Activated CD8-positive, alpha-beta memory T cell treated with anti-CD3 and anti-CD28 coated beads for 36 hours (primary cell): ENCODE measurements around the gene EFNA4. TPM values are rescaled to one million over a fixed set of nuclear protein-coding genes. Genes with fewer than 3 reads are reported as not detected.
"Not testable (repeated sequence)": the region's sequence is repeated elsewhere in the genome, so short reads cannot be mapped to it uniquely, and the experiment has no call there.

ENCODE experiments used
- CTCF ChIA-PET: fragments of 350-600 bp; sonication (Branson Sonifier 250); formaldehyde crosslinking; loops from one replicate; lab custom pipeline; 2021; ENCODE audit warnings: antibody characterized with exemption; lab: Charles Lee
- POLR2A ChIA-PET: fragments of 350-600 bp; sonication (Branson Sonifier 250); formaldehyde crosslinking; loops from one replicate; lab custom pipeline; 2021; ENCODE audit warnings: antibody characterized with exemption; lab: Charles Lee
- total RNA-seq, 2 experiments: library from RNA; stranded (reverse); gene quantifications; one replicate each; pipeline ENCODE4 v1.2.3, GENCODE V29; 2021

Gene EFNA4
- total RNA-seq, 2 experiments from 2014 or later: 3.4 to 4.6 TPM

DNA sequence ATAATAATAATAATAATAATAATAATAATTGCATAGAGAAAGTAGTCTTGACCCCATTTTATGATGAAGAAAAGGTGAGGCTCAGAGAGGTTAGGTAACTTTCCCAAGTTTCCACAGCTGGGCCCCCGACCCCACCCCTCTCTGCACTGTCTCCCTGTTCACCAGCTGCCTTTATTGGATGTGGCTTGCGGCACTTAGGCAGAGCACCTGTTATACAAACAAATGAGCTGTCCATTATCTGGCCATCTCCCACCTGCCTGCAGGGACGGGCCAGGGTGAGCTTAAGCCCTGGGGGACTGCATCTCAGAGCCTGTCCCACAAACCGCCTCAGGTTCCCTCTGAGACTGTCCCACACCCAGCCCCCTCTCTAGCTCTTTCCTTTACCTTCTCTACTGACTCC, 54.1 kb downstream of the EFNA4 start:
- ChIA-PET CTCF (no interaction called here), POLR2A (no interaction called here)

DNA sequence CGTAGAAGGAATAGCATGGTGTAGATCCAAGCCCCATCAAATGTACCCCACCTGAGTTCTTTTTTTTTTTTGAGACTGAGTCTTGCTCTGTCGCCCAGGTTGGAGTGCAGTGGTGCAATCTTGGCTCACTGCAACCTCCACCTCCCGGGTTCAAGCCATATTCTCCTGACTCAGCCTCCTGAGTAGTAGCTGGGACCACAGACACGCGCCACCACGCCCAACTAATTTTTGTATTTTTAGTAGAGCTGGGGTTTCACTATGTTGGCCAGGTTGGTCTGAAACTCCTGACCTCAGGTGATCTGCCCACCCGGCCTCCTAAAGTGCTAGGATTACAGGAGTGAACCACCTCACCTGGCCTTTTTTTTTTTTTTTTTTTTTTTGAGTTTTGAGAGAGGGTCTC, 54.5 kb downstream of the EFNA4 start:
- CTCF ChIA-PET, POLR2A ChIA-PET: not testable (repeated sequence)

Other genes starting within 250 kb of the EFNA4 start
- under 1 TPM; 0.10 to 0.30 TPM for gene KCNN3, start 193.5 kb upstream of the EFNA4 start, total RNA-seq
- 10 to 100 TPM; 42.6 to 44.1 TPM for gene PMVK, start 127.0 kb upstream of the EFNA4 start, total RNA-seq
- gene PBXIP1, start 107.6 kb upstream of the EFNA4 start, total RNA-seq: 10 to 100 TPM; 11.2 to 11.7 TPM
- 10 to 100 TPM; 28.7 to 30.1 TPM for gene PYGO2, start 102.0 kb upstream of the EFNA4 start, total RNA-seq
- gene SHC1, start 93.0 kb upstream of the EFNA4 start, total RNA-seq: 10 to 100 TPM; 31.2 to 36.3 TPM
- gene CKS1B, start 89.1 kb upstream of the EFNA4 start, total RNA-seq: 100 to 1,000 TPM; 136 to 137 TPM
- 10 to 100 TPM; 62.8 to 63.2 TPM for gene FLAD1, start 80.4 kb upstream of the EFNA4 start, total RNA-seq
- gene LENEP, start 70.2 kb upstream of the EFNA4 start, total RNA-seq: under 1 TPM in 1 of 2 experiments, not detected in 1; 0.61 TPM
- 10 to 100 TPM; 33.4 to 34.3 TPM for gene ZBTB7B, start 60.9 kb upstream of the EFNA4 start, total RNA-seq
- gene DCST2, start 30.0 kb upstream of the EFNA4 start, total RNA-seq: under 1 TPM in 1 of 2 experiments, not detected in 1; 0.21 TPM
- gene DCST1, start 29.9 kb upstream of the EFNA4 start, total RNA-seq: not detected
- gene ADAM15, start 12.4 kb upstream of the EFNA4 start, total RNA-seq: 10 to 100 TPM; 38.5 to 44.6 TPM
- 1 to 10 TPM; 3.1 to 3.5 TPM for gene EFNA3, start 15.1 kb downstream of the EFNA4 start, total RNA-seq
- gene EFNA1, start 64.1 kb downstream of the EFNA4 start, total RNA-seq: under 1 TPM in 1 of 2 experiments, not detected in 1; 0.15 TPM
- gene SLC50A1, start 72.1 kb downstream of the EFNA4 start, total RNA-seq: 10 to 100 TPM; 54.3 to 56.8 TPM
- gene DPM3, start 76.8 kb downstream of the EFNA4 start, total RNA-seq: 10 to 100 TPM; 31.3 to 32.0 TPM
- 100 to 1,000 TPM; 179 to 199 TPM for gene KRTCAP2, start 109.6 kb downstream of the EFNA4 start, total RNA-seq
- gene TRIM46, start 110.1 kb downstream of the EFNA4 start, total RNA-seq: 1 to 10 TPM; 7.3 to 7.8 TPM
- gene THBS3, start 144.2 kb downstream of the EFNA4 start, total RNA-seq: 1 to 10 TPM; 7.0 to 8.7 TPM
- gene MTX1, start 145.0 kb downstream of the EFNA4 start, total RNA-seq: 10 to 100 TPM; 70.4 to 71.1 TPM
- gene ENTREP3, start 191.7 kb downstream of the EFNA4 start, total RNA-seq: 10 to 100 TPM; 47.2 to 50.7 TPM
- gene SCAMP3, start 198.6 kb downstream of the EFNA4 start, total RNA-seq: 100 to 1,000 TPM; 136 to 138 TPM
- 10 to 100 TPM; 79.6 to 82.7 TPM for gene CLK2, start 209.8 kb downstream of the EFNA4 start, total RNA-seq
- gene HCN3, start 213.7 kb downstream of the EFNA4 start, total RNA-seq: 1 to 10 TPM; 3.4 to 3.7 TPM
- not detected for gene PKLR, start 237.7 kb downstream of the EFNA4 start, total RNA-seq
- 100 to 1,000 TPM; 233 to 253 TPM for gene FDPS, start 245.1 kb downstream of the EFNA4 start, total RNA-seq